ENCODE data around the gene BTD. TPM values are rescaled to one million over a fixed set of nuclear protein-coding genes. Genes with fewer than 3 reads are reported as not detected.

The BTD gene
- total RNA-seq, 1 donor from 2014 or later: 16.2 TPM

DNA sequence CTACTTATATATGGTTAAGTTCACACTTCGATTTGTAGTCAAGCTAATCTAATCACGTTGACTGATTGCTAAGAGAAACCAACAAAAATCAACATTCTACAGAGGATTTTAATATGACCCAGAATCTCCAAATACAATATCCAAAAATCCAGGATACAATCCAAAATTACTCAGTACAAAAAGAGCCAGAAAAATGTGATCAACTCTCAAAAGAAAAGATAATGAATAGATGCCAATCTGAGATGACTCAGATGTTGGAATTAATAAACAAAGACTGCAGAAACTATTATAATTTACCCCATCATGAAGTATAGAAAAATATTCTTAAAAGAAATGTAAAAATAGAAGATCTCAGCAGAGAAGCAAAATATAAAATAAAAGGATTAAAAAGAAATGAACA, 22.5 kb upstream of the BTD start:
- no peak overlapping the region for H3K4me3 Mint-ChIP-seq (ENCODE audit: unreplicated experiment)
- Histone ChIP-seq H3K27ac (ENCODE audit: low read depth, low read length) (no peak overlapping the region), H3K79me2 (ENCODE audit: insufficient read depth, low read length) (no peaks in the 10 kb centered on the region), H4K20me1 (ENCODE audit: insufficient read depth, low read length) (no peaks in the 10 kb centered on the region), H3K9me3 (ENCODE audit: insufficient read depth, low read depth, low read length) (no peaks in the 10 kb centered on the region), H3K36me3 (ENCODE audit: insufficient read depth, low read length) (peaks cover 11% of the 10 kb centered on the region), H3K9ac (ENCODE audit: low read length) (no peak overlapping the region), H3K4me3 (ENCODE audit: insufficient read depth, low read depth, low read length) (no peak overlapping the region), H3K4me2 (ENCODE audit: low read length) (no peak overlapping the region), H2AFZ (ENCODE audit: low read depth, low read length) (no peak overlapping the region), H3K27me3 (ENCODE audit: insufficient read depth, low read length) (no peaks in the 10 kb centered on the region), H3K4me1 (ENCODE audit: insufficient read depth, low read length) (no peaks in the 10 kb centered on the region)
- DNase-seq (ENCODE audit: low read depth) (no peak), FAIRE-seq (no peak)
- H3K27me3 Mint-ChIP-seq (ENCODE audit: low read depth, unreplicated experiment): no peaks in the 10 kb centered on the region
- no peak for TF ChIP-seq EZH2 (IDR thresholded peaks at IDR 0.05; ENCODE audit: insufficient read depth, low read length)
- TF ChIP-seq, protein P1, sequence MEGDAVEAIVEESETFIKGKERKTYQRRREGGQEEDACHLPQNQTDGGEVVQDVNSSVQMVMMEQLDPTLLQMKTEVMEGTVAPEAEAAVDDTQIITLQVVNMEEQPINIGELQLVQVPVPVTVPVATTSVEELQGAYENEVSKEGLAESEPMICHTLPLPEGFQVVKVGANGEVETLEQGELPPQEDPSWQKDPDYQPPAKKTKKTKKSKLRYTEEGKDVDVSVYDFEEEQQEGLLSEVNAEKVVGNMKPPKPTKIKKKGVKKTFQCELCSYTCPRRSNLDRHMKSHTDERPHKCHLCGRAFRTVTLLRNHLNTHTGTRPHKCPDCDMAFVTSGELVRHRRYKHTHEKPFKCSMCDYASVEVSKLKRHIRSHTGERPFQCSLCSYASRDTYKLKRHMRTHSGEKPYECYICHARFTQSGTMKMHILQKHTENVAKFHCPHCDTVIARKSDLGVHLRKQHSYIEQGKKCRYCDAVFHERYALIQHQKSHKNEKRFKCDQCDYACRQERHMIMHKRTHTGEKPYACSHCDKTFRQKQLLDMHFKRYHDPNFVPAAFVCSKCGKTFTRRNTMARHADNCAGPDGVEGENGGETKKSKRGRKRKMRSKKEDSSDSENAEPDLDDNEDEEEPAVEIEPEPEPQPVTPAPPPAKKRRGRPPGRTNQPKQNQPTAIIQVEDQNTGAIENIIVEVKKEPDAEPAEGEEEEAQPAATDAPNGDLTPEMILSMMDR (IDR thresholded peaks at IDR 0.05; ENCODE audit: insufficient read depth, low read depth, low read length): no peak
- no peaks in the 10 kb centered on the region for H3K4me1 Mint-ChIP-seq (ENCODE audit: low read depth, unreplicated experiment)
- no peak overlapping the region for H3K27ac Mint-ChIP-seq (ENCODE audit: unreplicated experiment)
- no peaks in the 10 kb centered on the region for H3K36me3 Mint-ChIP-seq (ENCODE audit: low read depth, unreplicated experiment)
- no peaks in the 10 kb centered on the region for H3K9me3 Mint-ChIP-seq (ENCODE audit: unreplicated experiment)

DNA sequence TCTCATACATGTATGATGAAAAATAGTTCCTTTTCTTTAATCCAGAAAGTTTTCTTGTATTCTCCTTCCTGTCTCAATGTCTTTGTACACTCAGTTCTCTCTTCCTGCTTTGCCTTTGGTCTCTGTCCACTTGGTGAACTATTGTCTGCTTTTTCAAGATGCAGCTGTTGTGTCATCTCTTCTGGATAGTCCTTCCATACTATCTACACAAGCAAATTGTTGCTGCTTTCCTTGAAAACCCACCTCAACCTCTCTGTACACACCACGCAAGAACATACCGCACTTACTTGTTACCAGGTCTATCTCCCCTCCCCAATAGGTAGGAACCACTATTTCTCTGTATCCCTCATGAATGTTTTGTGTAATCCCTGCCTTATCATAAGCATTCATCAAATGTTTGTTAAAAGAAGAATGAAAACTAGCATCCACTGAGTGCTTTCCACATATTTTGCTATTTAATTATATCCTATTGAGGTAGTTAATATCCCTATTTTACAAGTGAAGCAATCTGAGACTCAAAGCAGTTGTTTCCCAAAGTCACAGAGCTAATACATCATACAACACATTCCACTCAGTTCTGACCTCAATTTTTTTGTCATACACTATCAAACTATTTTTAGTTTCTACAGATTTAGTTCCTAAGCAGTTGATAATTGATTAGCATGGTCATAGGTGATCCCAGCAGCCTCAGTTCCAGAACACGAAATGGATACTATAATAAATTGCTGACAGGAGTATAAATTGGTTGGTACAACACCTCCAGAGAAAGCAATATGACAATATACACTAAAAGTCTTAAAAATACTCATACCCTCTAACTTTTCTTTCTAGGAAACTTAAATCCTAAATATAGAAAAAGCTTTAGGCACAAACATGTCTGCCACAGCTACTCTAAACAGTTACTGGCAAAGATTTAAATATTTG, 19.8 kb upstream of the BTD start:
- Histone ChIP-seq H3K9ac (ENCODE audit: low read length) (no peak overlapping the region), H3K79me2 (ENCODE audit: insufficient read depth, low read length) (no peaks in the 10 kb centered on the region), H3K4me2 (ENCODE audit: low read length) (no peak overlapping the region), H2AFZ (ENCODE audit: low read depth, low read length) (no peak overlapping the region), H3K9me3 (ENCODE audit: insufficient read depth, low read depth, low read length) (no peaks in the 10 kb centered on the region), H3K4me1 (ENCODE audit: insufficient read depth, low read length) (no peaks in the 10 kb centered on the region), H3K27ac (ENCODE audit: low read depth, low read length) (no peak overlapping the region), H3K36me3 (ENCODE audit: insufficient read depth, low read length) (peaks cover 16% of the 10 kb centered on the region), H3K4me3 (ENCODE audit: insufficient read depth, low read depth, low read length) (no peak overlapping the region), H4K20me1 (ENCODE audit: insufficient read depth, low read length) (no peaks in the 10 kb centered on the region), H3K27me3 (ENCODE audit: insufficient read depth, low read length) (no peaks in the 10 kb centered on the region)
- Mint-ChIP-seq H3K4me1 (ENCODE audit: low read depth, unreplicated experiment) (no peaks in the 10 kb centered on the region), H3K4me3 (ENCODE audit: unreplicated experiment) (no peak overlapping the region), H3K27me3 (ENCODE audit: low read depth, unreplicated experiment) (no peaks in the 10 kb centered on the region), H3K27ac (ENCODE audit: unreplicated experiment) (no peak overlapping the region), H3K36me3 (ENCODE audit: low read depth, unreplicated experiment) (no peaks in the 10 kb centered on the region), H3K9me3 (ENCODE audit: unreplicated experiment) (no peaks in the 10 kb centered on the region)
- no peak for DNase-seq (ENCODE audit: low read depth)
- FAIRE-seq: no peak
- no peak for TF ChIP-seq EZH2 (IDR thresholded peaks at IDR 0.05; ENCODE audit: insufficient read depth, low read length)
- TF ChIP-seq, protein P1 (IDR thresholded peaks at IDR 0.05; ENCODE audit: insufficient read depth, low read depth, low read length): no peak

All from astrocyte (in vitro differentiated cells and primary cell).